ENCODE results near the gene YTHDF2.
"Not testable (repeated sequence)": the region's sequence is repeated elsewhere in the genome, so short reads cannot be mapped to it uniquely, and the experiment has no call there.

YTHDF2 gene

GRCh38 chr1:28782011-28782410, 45.3 kb downstream of the YTHDF2 start:
- WGBS (ENCODE audit: extremely low coverage, insufficient coverage, low lambda C conversion rate) = no CpG with 5 or more reads among the region's 3 CpGs
- Histone ChIP-seq H3K79me2 (ENCODE audit: control insufficient read depth, insufficient read depth, low read length) (no peaks in the 10 kb centered on the region), H3K27me3 (ENCODE audit: insufficient read depth, low read length, poor library complexity) (no peaks in the 10 kb centered on the region), H3K79me1 (ENCODE audit: low read length) (no peaks in the 10 kb centered on the region), H2BK15ac (replicated peaks; ENCODE audit: low read depth) (no peak overlapping the region), H2AK5ac (ENCODE audit: low read length) (no peak overlapping the region), H3K23ac (ENCODE audit: low read length) (no peak overlapping the region), H4K8ac (ENCODE audit: low read depth, low read length) (no peak overlapping the region), H3K9ac (ENCODE audit: low read length) (no peak overlapping the region), H3K18ac (ENCODE audit: low read length) (no peak overlapping the region), H3K56ac (ENCODE audit: low read length) (peak overlapping the region; percentile 37), H4K5ac (ENCODE audit: low read length) (no peak overlapping the region), H2BK120ac (ENCODE audit: low read depth, low read length) (no peak overlapping the region), H3K36me3 (ENCODE audit: control insufficient read depth, insufficient read depth, low read length) (no peaks in the 10 kb centered on the region), H3K4ac (ENCODE audit: low read depth, low read length) (no peak overlapping the region), H3K4me2 (ENCODE audit: low read length) (no peak overlapping the region), H3K4me3 (ENCODE audit: low read length) (no peak overlapping the region), H2BK5ac (ENCODE audit: low read length) (no peak overlapping the region), H3K4me1 (ENCODE audit: control insufficient read depth, low read depth, low read length) (peaks cover 4% of the 10 kb centered on the region), H3K27ac (ENCODE audit: low read depth, low read length) (no peak overlapping the region)
- peak; percentile 64 for DNase-seq

GRCh38 chr1:28783363-28783762, 46.6 kb downstream of the YTHDF2 start:
- no peak overlapping the region for H2BK15ac ChIP-seq (replicated peaks; ENCODE audit: low read depth)
- WGBS (ENCODE audit: extremely low coverage, insufficient coverage, low lambda C conversion rate) = no CpG with 5 or more reads among the region's 2 CpGs
- H3K36me3 ChIP-seq (ENCODE audit: control insufficient read depth, insufficient read depth, low read length) = no peaks in the 10 kb centered on the region
- no peak overlapping the region for H3K4me3 ChIP-seq (ENCODE audit: low read length)
- H3K4me2 ChIP-seq (ENCODE audit: low read length) = no peak overlapping the region
- H3K27ac ChIP-seq (ENCODE audit: low read depth, low read length) = no peak overlapping the region
- DNase-seq = no peak
- H3K9ac ChIP-seq (ENCODE audit: low read length) = no peak overlapping the region
- no peak overlapping the region for H4K5ac ChIP-seq (ENCODE audit: low read length)
- H3K18ac ChIP-seq (ENCODE audit: low read length) = no peak overlapping the region
- no peak overlapping the region for H2BK120ac ChIP-seq (ENCODE audit: low read depth, low read length)
- H3K56ac ChIP-seq (ENCODE audit: low read length) = no peak overlapping the region
- H3K23ac ChIP-seq (ENCODE audit: low read length) = no peak overlapping the region
- H3K79me2 ChIP-seq (ENCODE audit: control insufficient read depth, insufficient read depth, low read length) = no peaks in the 10 kb centered on the region
- H2AK5ac ChIP-seq (ENCODE audit: low read length) = no peak overlapping the region
- no peak overlapping the region for H4K8ac ChIP-seq (ENCODE audit: low read depth, low read length)
- peaks cover 4% of the 10 kb centered on the region for H3K4me1 ChIP-seq (ENCODE audit: control insufficient read depth, low read depth, low read length)
- no peak overlapping the region for H2BK5ac ChIP-seq (ENCODE audit: low read length)
- no peaks in the 10 kb centered on the region for H3K79me1 ChIP-seq (ENCODE audit: low read length)
- H3K27me3 ChIP-seq (ENCODE audit: insufficient read depth, low read length, poor library complexity) = no peaks in the 10 kb centered on the region
- no peak overlapping the region for H3K4ac ChIP-seq (ENCODE audit: low read depth, low read length)

GRCh38 chr1:28789412-28789811, 52.7 kb downstream of the YTHDF2 start:
- no peak for DNase-seq
- Histone ChIP-seq H3K56ac (ENCODE audit: low read length) (no peak overlapping the region), H3K4me3 (ENCODE audit: low read length) (no peak overlapping the region), H2AK5ac (ENCODE audit: low read length) (no peak overlapping the region), H3K18ac (ENCODE audit: low read length) (no peak overlapping the region), H3K79me2 (ENCODE audit: control insufficient read depth, insufficient read depth, low read length) (no peaks in the 10 kb centered on the region), H3K36me3 (ENCODE audit: control insufficient read depth, insufficient read depth, low read length) (no peaks in the 10 kb centered on the region), H2BK5ac (ENCODE audit: low read length) (no peak overlapping the region), H4K8ac (ENCODE audit: low read depth, low read length) (no peak overlapping the region), H4K5ac (ENCODE audit: low read length) (no peak overlapping the region), H3K9ac (ENCODE audit: low read length) (no peak overlapping the region), H3K4me2 (ENCODE audit: low read length) (no peak overlapping the region), H3K4me1 (ENCODE audit: control insufficient read depth, low read depth, low read length) (no peaks in the 10 kb centered on the region), H2BK15ac (replicated peaks; ENCODE audit: low read depth) (no peak overlapping the region), H3K27ac (ENCODE audit: low read depth, low read length) (no peak overlapping the region), H3K79me1 (ENCODE audit: low read length) (no peaks in the 10 kb centered on the region), H3K4ac (ENCODE audit: low read depth, low read length) (no peak overlapping the region), H3K23ac (ENCODE audit: low read length) (no peak overlapping the region), H3K27me3 (ENCODE audit: insufficient read depth, low read length, poor library complexity) (no peaks in the 10 kb centered on the region), H2BK120ac (ENCODE audit: low read depth, low read length) (no peak overlapping the region)
- no CpG with 5 or more reads among the region's 9 CpGs for WGBS (ENCODE audit: extremely low coverage, insufficient coverage, low lambda C conversion rate)

- Histone ChIP-seq H3K79me1 (ENCODE audit: low read length) (no peaks in the 10 kb centered on the region), H2BK15ac (replicated peaks; ENCODE audit: low read depth) (no peak overlapping the region), H3K9ac (ENCODE audit: low read length) (no peak overlapping the region), H2AK5ac (ENCODE audit: low read length) (no peak overlapping the region), H3K27ac (ENCODE audit: low read depth, low read length) (no peak overlapping the region), H3K4me1 (ENCODE audit: control insufficient read depth, low read depth, low read length) (no peaks in the 10 kb centered on the region), H3K4me2 (ENCODE audit: low read length) (no peak overlapping the region), H3K23ac (ENCODE audit: low read length) (no peak overlapping the region), H3K4ac (ENCODE audit: low read depth, low read length) (no peak overlapping the region), H3K56ac (ENCODE audit: low read length) (no peak overlapping the region), H3K4me3 (ENCODE audit: low read length) (no peak overlapping the region), H2BK5ac (ENCODE audit: low read length) (no peak overlapping the region), H3K79me2 (ENCODE audit: control insufficient read depth, insufficient read depth, low read length) (no peaks in the 10 kb centered on the region), H4K8ac (ENCODE audit: low read depth, low read length) (no peak overlapping the region), H3K36me3 (ENCODE audit: control insufficient read depth, insufficient read depth, low read length) (no peaks in the 10 kb centered on the region), H4K5ac (ENCODE audit: low read length) (no peak overlapping the region), H3K27me3 (ENCODE audit: insufficient read depth, low read length, poor library complexity) (no peaks in the 10 kb centered on the region), H2BK120ac (ENCODE audit: low read depth, low read length) (no peak overlapping the region), H3K18ac (ENCODE audit: low read length) (no peak overlapping the region)
- no CpG with 5 or more reads among the region's 6 CpGs for WGBS (ENCODE audit: extremely low coverage, insufficient coverage, low lambda C conversion rate)
- DNase-seq = no peak
These were observed 53.1 kb downstream of the YTHDF2 start for GRCh38 chr1:28789816-28790215.

- Histone ChIP-seq H3K4me2 (ENCODE audit: low read length) (no peak overlapping the region), H3K27me3 (ENCODE audit: insufficient read depth, low read length, poor library complexity) (no peaks in the 10 kb centered on the region), H3K79me1 (ENCODE audit: low read length) (no peaks in the 10 kb centered on the region), H3K9ac (ENCODE audit: low read length) (no peak overlapping the region), H4K5ac (ENCODE audit: low read length) (no peak overlapping the region), H3K27ac (ENCODE audit: low read depth, low read length) (no peak overlapping the region), H2AK5ac (ENCODE audit: low read length) (no peak overlapping the region), H3K18ac (ENCODE audit: low read length) (no peak overlapping the region), H3K56ac (ENCODE audit: low read length) (no peak overlapping the region), H2BK120ac (ENCODE audit: low read depth, low read length) (no peak overlapping the region), H2BK5ac (ENCODE audit: low read length) (no peak overlapping the region), H3K23ac (ENCODE audit: low read length) (no peak overlapping the region), H2BK15ac (replicated peaks; ENCODE audit: low read depth) (no peak overlapping the region), H3K4ac (ENCODE audit: low read depth, low read length) (no peak overlapping the region), H3K79me2 (ENCODE audit: control insufficient read depth, insufficient read depth, low read length) (no peaks in the 10 kb centered on the region), H3K4me1 (ENCODE audit: control insufficient read depth, low read depth, low read length) (no peaks in the 10 kb centered on the region), H4K8ac (ENCODE audit: low read depth, low read length) (no peak overlapping the region), H3K36me3 (ENCODE audit: control insufficient read depth, insufficient read depth, low read length) (no peaks in the 10 kb centered on the region), H3K4me3 (ENCODE audit: low read length) (no peak overlapping the region)
- DNase-seq = no peak
- no CpG with 5 or more reads among the region's 12 CpGs for WGBS (ENCODE audit: extremely low coverage, insufficient coverage, low lambda C conversion rate)
These were observed 53.8 kb downstream of the YTHDF2 start for GRCh38 chr1:28790377-28791035.

- H2BK5ac ChIP-seq (ENCODE audit: low read length); H2BK15ac ChIP-seq (replicated peaks; ENCODE audit: low read depth); H2AK5ac ChIP-seq (ENCODE audit: low read length); H3K18ac ChIP-seq (ENCODE audit: low read length); H3K36me3 ChIP-seq (ENCODE audit: control insufficient read depth, insufficient read depth, low read length); H3K79me1 ChIP-seq (ENCODE audit: low read length); H4K5ac ChIP-seq (ENCODE audit: low read length); H3K4me1 ChIP-seq (ENCODE audit: control insufficient read depth, low read depth, low read length); H3K79me2 ChIP-seq (ENCODE audit: control insufficient read depth, insufficient read depth, low read length); H3K9ac ChIP-seq (ENCODE audit: low read length); DNase-seq; H3K4ac ChIP-seq (ENCODE audit: low read depth, low read length); H3K27ac ChIP-seq (ENCODE audit: low read depth, low read length); H4K8ac ChIP-seq (ENCODE audit: low read depth, low read length); H2BK120ac ChIP-seq (ENCODE audit: low read depth, low read length); H3K56ac ChIP-seq (ENCODE audit: low read length); H3K27me3 ChIP-seq (ENCODE audit: insufficient read depth, low read length, poor library complexity); H3K23ac ChIP-seq (ENCODE audit: low read length); H3K4me3 ChIP-seq (ENCODE audit: low read length); H3K4me2 ChIP-seq (ENCODE audit: low read length): not testable (repeated sequence)
- no CpG with 5 or more reads among the region's 2 CpGs for WGBS (ENCODE audit: extremely low coverage, insufficient coverage, low lambda C conversion rate)
These were observed 55.2 kb downstream of the YTHDF2 start for GRCh38 chr1:28791929-28792328.
